Erythroblast (primary cell): ENCODE results near the gene RB1.

Experiments
- DNase-seq, 2 experiments: peaks; one replicate each; lab custom pipeline; 2025; lab: John Stamatoyannopoulos, UW
- GATA1 ChIP-seq: IDR thresholded peaks from 2 replicates; pipeline ENCODE4 v1.6.1; 2011; ENCODE audit warnings: low read depth, mild to moderate bottlenecking, control low read depth, low read length, moderate library complexity
- POLR2A ChIP-seq: IDR thresholded peaks from 2 replicates; pipeline ENCODE4 v1.6.1; 2011; ENCODE audit warnings: mild to moderate bottlenecking, low read length

The RB1 gene

DNA sequence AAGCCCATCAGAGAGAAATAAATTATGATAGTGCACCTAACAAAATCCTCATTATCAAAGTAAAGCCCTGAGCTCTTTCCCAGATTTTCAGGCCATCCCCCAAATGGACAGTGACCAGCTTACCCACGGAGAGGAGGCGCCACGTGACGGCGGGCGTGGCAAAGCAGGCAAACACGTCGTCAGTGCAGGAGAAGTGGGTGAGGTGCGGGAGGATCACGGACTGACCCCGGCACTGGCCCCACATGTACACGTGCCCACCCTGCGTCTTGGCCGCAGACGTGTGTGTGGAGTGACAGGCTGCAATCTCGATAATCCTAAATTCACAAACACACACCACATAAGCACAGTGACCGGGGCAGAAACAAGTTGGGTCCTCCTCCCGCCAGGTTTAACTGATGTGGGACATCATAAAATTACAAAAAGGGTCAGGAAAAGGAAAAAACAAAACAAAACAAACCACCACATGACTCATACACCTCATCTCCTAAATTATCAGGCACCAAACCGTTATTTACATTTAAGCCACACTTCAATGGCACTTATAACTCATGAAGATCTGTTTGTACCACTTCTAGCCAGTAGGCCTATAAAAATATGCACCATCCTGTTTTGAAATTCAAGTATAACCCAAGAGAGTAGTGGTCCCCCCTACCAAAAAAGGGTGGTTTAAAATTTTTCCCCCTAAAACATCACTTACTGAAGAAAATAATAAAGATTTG is 199.2 kb downstream of the RB1 start:
- no peak for DNase-seq
- TF ChIP-seq GATA1 (no peak), POLR2A (no peak)

DNA sequence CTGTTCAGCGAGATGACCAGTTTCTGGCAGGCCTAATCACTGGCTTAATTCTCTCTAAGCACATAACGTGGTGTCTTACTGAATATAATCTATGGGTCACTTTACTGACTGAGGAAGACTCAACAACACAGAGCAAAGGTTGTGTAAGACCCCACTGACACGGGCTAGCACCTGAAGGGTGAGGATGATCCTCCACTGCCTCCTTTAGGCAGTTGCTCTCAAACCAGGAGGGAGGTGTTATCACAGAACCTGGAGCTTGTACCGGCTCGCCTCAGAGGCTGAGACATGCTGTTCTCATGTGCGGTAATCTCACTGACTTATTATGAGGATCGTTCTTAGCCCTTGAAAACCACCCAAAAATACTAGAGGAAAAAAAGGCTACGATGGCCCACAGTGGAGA is 201.1 kb downstream of the RB1 start:
- no peak for DNase-seq
- TF ChIP-seq POLR2A (no peak), GATA1 (no peak)

DNA sequence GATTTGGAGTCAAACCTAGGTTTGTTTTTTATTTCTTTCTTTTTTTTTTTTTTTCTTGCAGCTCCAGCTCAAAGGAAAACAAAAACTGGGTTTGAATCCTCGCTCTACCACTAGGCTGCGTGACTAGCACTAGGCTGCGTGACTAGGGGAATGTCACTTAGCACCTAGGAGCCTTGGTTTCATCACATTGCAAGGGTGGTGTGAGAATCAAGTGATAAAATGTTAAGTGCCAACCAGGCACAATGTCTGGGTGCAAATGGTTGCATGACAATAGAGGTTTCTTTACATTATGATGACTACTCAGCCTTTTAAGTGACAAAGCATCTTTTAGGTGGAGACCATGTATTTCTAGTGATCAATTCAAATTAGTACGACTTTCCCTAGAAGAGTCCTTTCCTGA is 201.5 kb downstream of the RB1 start:
- TF ChIP-seq POLR2A (no peak), GATA1 (no peak)
- no peak for DNase-seq

DNA sequence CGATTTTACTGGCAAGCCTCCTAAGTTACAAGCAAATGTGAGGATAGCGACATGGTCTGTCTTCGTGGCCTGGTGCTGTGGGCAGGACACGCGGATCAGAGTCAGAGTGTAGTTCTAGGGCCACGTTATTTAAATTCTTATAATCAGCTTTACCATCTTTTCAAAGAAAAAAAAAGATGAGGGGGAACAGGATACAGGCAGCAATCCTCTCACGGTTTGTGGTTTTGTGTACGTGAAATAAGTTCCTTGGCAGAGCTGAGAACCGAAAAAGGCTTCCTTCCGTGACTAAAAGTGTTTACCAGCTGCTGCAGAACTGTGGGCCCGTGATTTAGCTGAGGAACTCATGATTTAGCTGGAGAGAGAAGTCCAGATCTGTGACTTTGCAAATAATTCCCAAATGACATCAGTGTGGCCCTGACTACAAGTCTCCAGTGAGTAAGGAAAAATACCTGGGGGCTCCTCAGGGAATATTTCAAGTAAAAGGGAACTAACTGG is 202.1 kb downstream of the RB1 start:
- TF ChIP-seq POLR2A = no peak
- TF ChIP-seq GATA1 = no peak
- no peak for DNase-seq

DNA sequence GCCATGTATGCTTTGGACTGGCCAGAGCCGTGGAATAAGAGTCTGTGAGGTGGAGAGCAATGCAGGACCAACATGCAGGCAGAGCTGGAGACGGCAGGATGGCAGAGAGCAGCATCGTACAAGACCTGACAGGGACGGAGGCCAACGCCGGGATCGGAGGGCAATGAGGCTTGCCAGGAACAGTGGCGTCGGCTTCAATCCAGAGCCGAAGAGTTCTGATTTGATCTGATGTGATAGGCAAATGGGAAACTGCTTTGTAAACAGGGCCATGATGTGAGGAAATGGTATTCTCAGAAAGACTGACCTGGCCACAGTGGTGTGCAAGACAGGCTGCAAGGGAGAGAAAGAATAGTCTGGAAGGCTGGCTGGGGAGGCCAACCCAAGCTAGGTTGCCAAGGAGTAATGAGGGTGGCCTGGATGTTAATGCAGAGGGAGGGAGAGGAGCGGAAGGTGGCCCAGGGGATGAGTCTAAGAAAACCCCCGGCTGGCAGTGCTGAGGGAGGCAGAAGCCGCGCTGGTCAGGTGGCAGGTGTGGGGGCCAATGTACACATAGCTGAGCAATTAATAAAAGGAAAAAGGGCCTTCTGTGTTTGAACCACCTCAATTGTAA is 202.6 kb downstream of the RB1 start:
- no peak for DNase-seq
- TF ChIP-seq GATA1 (no peak), POLR2A (no peak)

DNA sequence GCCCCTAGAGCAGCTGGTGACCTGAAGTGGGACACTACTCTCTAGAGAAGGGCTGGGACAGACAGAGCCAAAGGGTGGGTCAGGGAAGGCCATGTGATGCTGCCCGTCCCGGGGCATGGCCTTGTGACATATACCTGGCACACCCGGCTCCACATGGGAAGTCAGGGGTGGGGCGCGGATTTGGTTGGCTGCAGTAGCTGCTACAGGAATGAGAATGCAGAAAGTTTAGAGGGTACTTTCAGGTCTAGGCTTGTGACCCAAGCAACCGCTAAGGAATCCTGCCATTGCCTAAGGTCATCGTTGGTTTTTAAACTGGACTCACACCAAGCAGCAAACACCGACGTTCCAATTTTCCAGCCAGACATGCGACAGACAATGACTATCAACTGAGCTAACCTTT is 203.5 kb downstream of the RB1 start:
- DNase-seq = no peak
- TF ChIP-seq POLR2A (no peak), GATA1 (no peak)

DNA sequence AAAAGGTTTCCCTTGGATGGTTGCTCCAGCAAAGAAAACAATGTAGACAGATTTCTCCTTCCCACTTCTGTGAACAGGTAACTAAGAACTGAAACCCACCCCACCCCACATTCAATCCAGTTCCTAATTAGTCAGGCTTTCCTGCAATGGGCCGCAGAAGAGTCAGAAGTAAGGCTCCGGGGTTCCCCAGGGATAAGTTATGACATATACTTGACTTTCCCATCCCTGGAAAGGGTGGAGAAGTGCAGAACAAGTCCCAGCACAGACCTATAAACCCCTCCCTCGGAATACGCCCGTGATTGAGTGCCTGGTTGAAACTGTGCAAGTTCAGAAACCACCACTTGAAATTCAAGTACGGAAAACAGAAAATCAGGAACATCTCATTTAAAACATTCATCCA is 204.5 kb downstream of the RB1 start:
- TF ChIP-seq POLR2A = no peak
- no peak for TF ChIP-seq GATA1
- no peak for DNase-seq

DNA sequence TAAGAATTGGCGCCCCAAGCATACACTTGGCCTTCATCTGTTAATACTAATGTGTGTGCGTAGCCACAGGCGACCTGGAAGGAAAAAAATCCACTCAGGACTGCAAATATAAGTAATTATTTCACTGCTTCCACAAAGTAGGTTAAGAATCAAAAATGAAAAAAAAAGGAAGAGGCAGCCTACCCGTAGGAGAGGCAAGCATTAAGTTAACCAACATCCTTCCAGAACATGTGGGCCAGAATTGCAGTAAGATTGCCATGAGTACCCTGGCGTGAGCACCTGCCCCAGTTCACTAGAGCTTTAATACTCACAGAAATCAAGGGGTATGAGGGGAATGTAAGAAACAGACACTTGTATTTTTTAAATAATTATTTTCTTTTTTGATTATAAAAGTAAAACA is 207.1 kb downstream of the RB1 start:
- TF ChIP-seq POLR2A (no peak), GATA1 (no peak)
- no peak for DNase-seq

DNA sequence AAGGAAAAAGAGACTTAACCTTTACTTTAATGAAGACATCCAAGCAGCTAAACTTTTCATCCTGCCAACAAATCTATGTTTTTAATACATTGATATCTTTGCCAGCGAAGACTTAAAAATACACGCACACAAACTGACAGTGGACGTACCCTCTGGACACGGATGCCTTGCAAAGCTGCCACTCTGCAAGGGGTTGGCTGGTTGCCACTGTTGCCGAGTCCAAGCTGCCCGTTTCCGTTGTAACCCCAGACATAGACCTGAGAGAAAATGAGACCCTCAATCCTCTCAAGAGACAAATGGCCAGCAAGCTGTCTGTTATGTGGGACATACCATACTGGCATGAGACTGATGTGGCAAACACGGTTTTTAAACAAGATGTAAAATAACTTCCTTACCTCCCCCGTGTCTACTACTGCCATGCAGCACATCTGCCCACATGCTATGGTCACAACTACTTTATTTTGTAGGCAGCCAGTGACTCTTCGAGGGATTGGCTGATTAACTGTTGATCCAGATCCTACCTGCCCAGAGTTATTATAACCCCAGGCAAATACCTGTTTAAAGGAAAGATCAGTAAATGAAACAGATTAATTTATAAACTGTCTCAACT is 208.2 kb downstream of the RB1 start:
- DNase-seq = no peak
- no peak for TF ChIP-seq GATA1
- no peak for TF ChIP-seq POLR2A

DNA sequence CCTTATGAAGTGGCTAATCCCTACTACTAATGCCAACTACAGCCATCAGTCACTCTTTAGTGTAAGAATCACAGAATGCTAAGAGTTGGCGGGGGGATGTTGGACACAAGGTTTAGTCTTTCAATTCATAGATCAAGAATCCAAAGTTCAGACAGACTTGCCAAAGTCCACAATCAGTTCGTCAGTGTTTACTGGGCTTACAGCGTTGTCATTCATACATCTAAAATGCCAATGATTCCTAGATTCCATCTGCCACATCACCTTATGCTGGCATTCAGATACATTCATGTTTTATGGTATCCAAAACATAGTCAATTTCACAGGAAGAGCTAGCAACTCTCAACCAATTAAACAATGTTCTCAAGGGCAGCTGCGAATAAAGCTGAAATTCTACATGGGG is 211.2 kb downstream of the RB1 start:
- no peak for TF ChIP-seq POLR2A
- no peak for TF ChIP-seq GATA1
- no peak for DNase-seq

DNA sequence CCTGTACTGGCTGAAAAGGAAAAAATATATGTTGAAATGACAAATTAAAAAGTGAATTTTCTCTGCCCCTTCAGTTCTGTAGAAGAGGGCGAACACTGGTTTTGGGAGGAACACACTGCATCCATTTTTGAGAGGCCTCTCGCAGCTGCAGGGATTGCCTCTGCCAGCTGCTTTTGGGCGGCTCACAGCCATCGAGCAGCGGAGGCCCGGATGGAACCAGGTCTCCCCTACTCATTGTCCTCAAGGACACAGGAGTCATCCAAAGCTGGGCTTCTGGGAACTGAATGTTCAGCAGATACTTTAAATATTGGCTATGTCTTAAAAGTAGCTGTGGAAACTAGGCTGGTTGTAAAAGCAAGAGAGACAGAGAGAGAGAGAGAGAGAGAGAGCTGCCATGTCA is 212.2 kb downstream of the RB1 start:
- TF ChIP-seq POLR2A (no peak), GATA1 (no peak)
- no peak for DNase-seq

DNA sequence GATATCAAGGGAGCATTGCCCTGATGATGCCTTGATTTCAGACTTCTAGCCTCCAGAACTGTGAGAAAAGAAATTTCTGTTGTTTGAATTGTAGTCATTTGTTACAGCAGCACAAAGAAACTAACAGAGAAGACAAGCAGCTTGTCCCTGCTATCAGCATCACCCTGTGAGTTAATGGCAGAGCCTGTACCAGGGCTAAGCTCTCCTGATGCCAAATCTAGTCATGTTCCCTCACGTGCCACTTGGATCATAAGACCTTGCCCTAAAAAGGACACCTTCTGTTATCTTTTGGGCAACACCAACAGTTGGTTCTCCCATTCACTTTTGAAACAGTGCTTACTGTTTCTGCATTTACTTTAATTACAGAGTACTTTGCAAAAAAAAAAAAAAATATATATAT is 214.5 kb downstream of the RB1 start:
- no peak for DNase-seq
- TF ChIP-seq POLR2A (no peak), GATA1 (no peak)

DNA sequence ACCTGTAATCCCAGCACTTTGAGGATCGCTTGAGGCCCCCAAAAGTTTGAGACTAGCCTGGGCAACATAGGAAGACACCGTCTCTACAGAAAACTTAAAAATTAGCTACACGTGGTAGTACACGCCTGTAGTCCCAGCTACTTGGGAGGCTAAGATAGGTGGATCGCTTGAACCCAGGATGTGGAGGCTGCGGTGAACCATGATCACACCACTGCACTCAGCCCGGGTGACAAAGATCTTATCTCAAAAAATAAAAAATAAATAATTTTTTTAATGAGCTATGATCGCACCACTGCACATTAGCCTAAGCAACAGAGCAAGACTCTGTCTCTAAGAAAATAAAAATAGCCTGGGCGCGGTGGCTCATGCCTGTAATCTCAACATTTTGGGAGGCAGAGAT is 222.7 kb downstream of the RB1 start:
- DNase-seq = no peak
- no peak for TF ChIP-seq POLR2A

DNA sequence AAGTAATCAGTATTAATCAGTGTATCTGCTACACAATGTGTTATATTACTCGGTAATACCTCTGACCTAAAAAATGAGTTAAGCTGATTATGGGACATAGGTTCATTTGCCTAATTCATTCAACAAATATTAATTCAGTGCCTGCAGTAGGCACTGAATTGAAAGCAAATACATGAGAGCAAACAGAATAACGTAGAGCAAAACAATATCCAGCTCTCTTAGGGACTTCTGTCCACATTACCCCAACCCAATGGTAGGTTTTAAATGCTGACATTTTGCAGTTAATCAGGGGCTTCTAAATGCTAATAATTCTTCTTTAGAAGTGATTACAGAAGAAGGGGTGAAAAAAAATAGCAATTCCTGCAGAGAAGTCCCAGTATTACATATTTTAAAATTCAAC is 224.4 kb downstream of the RB1 start:
- TF ChIP-seq POLR2A = no peak
- no peak for TF ChIP-seq GATA1
- DNase-seq = no peak

DNA sequence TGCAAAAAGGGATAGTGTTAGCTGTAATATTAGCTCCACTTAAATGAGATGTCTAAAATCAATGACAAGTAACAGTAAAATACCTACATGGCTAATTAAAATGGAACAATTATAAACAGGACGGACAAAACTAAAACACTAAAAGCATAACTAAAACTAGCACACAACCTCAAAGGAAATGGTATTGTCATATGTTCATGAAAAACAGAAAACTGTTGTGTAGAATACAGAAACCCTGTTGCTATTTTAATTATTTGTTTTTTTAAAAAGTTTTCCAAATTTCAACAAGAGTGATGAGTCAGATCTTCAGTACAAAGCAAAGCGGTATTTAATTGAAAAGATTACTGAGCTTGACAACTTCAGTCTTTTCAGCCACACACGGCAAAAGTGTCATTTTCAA is 225.2 kb downstream of the RB1 start:
- TF ChIP-seq GATA1 (no peak), POLR2A (no peak)
- no peak for DNase-seq
